Measurements from ENCODE around the gene CD247.

CD247 gene

DNA sequence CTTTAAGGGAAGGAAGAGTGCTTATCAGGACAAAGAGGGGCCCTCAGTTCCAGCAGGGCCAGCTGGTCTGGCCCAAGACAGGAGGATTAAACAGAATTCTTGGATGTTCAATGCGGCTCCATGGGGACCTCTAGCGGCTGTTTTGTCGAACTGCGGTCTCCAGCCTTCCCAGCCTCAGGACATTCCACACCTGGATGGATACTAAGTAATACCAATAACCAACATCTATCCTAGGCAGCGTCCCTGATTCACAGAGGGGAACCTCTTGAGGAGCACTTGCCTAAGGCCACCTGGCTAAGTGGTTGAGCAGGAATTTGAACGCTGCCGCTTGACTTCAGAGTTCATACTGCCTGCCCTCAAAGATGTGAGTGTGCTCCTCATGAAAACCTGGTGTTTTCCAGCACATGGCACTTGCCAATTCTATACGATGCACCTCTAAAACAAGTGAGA is 15.5 kb upstream of the CD247 start:
- Histone ChIP-seq H4K91ac (ENCODE audit: low read length) (no peak overlapping the region), H2BK15ac (ENCODE audit: low read depth, poor library complexity, severe bottlenecking) (no peak overlapping the region), H2BK12ac (ENCODE audit: low read length in 2 of 2) (no peak overlapping the region), H3K4me2 (ENCODE audit: low read length, poor library complexity, severe bottlenecking) (no peak overlapping the region), H4K8ac (ENCODE audit: low read length) (no peak overlapping the region), H3K79me1 (replicated peaks; ENCODE audit: low read length, poor library complexity, severe bottlenecking) (no peaks in the 10 kb centered on the region), H2AFZ (ENCODE audit: low read depth, low read length) (no peak overlapping the region), H3K4me1 (ENCODE audit: control insufficient read depth, insufficient read depth, low read depth, low read length) (no peaks in the 10 kb centered on the region), H2AK5ac (ENCODE audit: low read length, severe bottlenecking) (no peak overlapping the region), H3K9me3 (ENCODE audit: control insufficient read depth, low read length) (no peaks in the 10 kb centered on the region), H3K18ac (ENCODE audit: low read depth in 1 of 2, low read length in 2 of 2) (no peak overlapping the region), H2BK120ac (ENCODE audit: low read depth, low read length) (no peak overlapping the region), H3K36me3 (ENCODE audit: control insufficient read depth in 1 of 2, insufficient read depth in 2 of 2, low read depth in 1 of 2, low read length in 2 of 2) (no peaks in the 10 kb centered on the region), H3K4ac (ENCODE audit: low read depth in 1 of 2, low read length in 2 of 2) (no peak overlapping the region), H3K27ac (ENCODE audit: low read length, poor library complexity, severe bottlenecking) (no peak overlapping the region), H3K23ac (ENCODE audit: low read length in 2 of 2) (no peak overlapping the region), H3K14ac (ENCODE audit: low read length in 2 of 2) (no peak overlapping the region), H3K27me3 (ENCODE audit: control insufficient read depth in 1 of 2, insufficient read depth in 1 of 2, low read length in 2 of 2) (peaks cover 3 to 22% of the 10 kb centered on the region in 2 experiments), H3K4me3 (ENCODE audit: insufficient read depth in 1 of 2, low read depth in 1 of 2, low read length in 2 of 2) (no peak overlapping the region), H3K9ac (ENCODE audit: low read length) (no peak overlapping the region), H2BK5ac (ENCODE audit: low read depth, low read length, poor library complexity, severe bottlenecking) (no peak overlapping the region)
- WGBS, result 14% methylated on average over 8 of the region's 8 CpGs
- peak; percentile 66 for DNase-seq

DNA sequence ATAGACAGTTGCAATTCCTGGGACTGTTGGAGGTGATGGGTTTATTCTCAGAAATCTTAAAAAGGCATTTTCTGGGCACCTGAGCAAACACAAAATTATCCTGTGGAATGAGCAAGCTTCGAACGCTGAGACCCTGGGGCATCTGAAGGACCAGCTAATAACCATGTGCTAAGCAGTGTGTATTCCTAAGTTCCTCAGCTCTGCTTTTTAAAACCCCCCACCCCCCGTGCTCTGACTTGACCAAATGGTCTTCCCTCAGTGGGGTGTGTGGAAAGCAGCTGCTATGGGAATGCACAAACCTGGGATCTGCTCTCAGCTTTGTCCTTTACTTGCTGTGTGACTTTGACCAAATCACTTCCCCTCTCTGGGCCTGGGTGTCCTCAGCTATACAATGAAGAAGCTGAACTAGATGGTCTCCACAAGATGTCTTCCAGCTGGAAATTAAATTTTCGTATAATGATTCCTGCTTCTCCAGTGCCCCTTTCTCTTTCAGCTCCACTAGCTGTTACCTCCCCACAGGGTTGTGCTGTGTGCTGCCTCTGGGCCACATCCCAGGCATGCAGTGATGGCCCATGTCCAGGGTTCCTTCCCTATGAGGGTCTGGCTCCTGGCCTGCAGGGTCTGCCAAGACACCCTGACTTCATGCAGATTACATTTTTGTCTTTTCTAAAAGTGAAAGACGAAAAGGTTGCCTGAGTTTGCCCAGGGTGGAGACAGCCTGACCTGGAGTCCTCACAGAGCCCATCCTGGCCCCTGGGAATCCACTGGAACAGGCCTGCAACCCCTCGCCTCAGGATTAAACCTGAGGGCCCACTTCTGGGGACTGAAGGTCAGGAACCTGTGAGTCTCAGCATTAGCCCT is 14.9 kb upstream of the CD247 start:
- H3K9me3 ChIP-seq (ENCODE audit: control insufficient read depth, low read length), result no peaks in the 10 kb centered on the region
- H3K4me3 ChIP-seq (ENCODE audit: insufficient read depth in 1 of 2, low read depth in 1 of 2, low read length in 2 of 2), result no peak overlapping the region
- H3K23ac ChIP-seq (ENCODE audit: low read length in 2 of 2), result no peak overlapping the region
- H2BK12ac ChIP-seq (ENCODE audit: low read length in 2 of 2), result no peak overlapping the region
- WGBS, result 80% methylated on average over 6 of the region's 6 CpGs
- no peak overlapping the region for H2BK5ac ChIP-seq (ENCODE audit: low read depth, low read length, poor library complexity, severe bottlenecking)
- peaks cover 3 to 22% of the 10 kb centered on the region in 2 experiments for H3K27me3 ChIP-seq (ENCODE audit: control insufficient read depth in 1 of 2, insufficient read depth in 1 of 2, low read length in 2 of 2)
- H2BK120ac ChIP-seq (ENCODE audit: low read depth, low read length), result no peak overlapping the region
- H3K14ac ChIP-seq (ENCODE audit: low read length in 2 of 2), result no peak overlapping the region
- no peak overlapping the region for H3K4me2 ChIP-seq (ENCODE audit: low read length, poor library complexity, severe bottlenecking)
- no peak overlapping the region for H2AK5ac ChIP-seq (ENCODE audit: low read length, severe bottlenecking)
- H3K27ac ChIP-seq (ENCODE audit: low read length, poor library complexity, severe bottlenecking), result no peak overlapping the region
- no peaks in the 10 kb centered on the region for H3K4me1 ChIP-seq (ENCODE audit: control insufficient read depth, insufficient read depth, low read depth, low read length)
- no peak overlapping the region for H2BK15ac ChIP-seq (ENCODE audit: low read depth, poor library complexity, severe bottlenecking)
- no peak overlapping the region for H4K8ac ChIP-seq (ENCODE audit: low read length)
- H3K36me3 ChIP-seq (ENCODE audit: control insufficient read depth in 1 of 2, insufficient read depth in 2 of 2, low read depth in 1 of 2, low read length in 2 of 2), result no peaks in the 10 kb centered on the region
- DNase-seq, result no peak
- H4K91ac ChIP-seq (ENCODE audit: low read length), result no peak overlapping the region
- H3K9ac ChIP-seq (ENCODE audit: low read length), result no peak overlapping the region
- H3K18ac ChIP-seq (ENCODE audit: low read depth in 1 of 2, low read length in 2 of 2), result no peak overlapping the region
- H3K4ac ChIP-seq (ENCODE audit: low read depth in 1 of 2, low read length in 2 of 2), result no peak overlapping the region
- no peak overlapping the region for H2AFZ ChIP-seq (ENCODE audit: low read depth, low read length)
- H3K79me1 ChIP-seq (replicated peaks; ENCODE audit: low read length, poor library complexity, severe bottlenecking), result no peaks in the 10 kb centered on the region

DNA sequence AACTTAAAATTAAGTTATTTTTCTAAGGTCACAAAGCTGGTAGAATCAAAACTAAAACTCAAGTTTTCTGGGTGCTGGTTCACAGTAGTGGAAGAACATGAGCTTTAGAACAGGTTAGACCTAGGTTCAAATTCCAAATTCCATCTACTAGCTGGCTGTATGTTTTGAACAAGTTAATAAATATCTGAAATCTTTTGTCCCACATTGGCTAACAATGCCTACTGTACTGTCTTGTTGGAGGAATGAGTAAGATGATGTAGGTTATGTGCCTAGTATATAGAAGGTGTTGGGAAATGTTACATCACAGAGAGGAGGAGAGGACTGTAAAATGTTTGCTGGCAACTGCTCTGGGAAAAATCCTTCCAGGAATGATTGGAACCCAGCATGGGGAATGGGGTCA is 14.0 kb upstream of the CD247 start:
- Histone ChIP-seq H3K27me3 (ENCODE audit: control insufficient read depth in 1 of 2, insufficient read depth in 1 of 2, low read length in 2 of 2) (peaks cover 4 to 22% of the 10 kb centered on the region in 2 experiments), H2BK120ac (ENCODE audit: low read depth, low read length) (no peak overlapping the region), H3K9ac (ENCODE audit: low read length) (no peak overlapping the region), H2AK5ac (ENCODE audit: low read length, severe bottlenecking) (no peak overlapping the region), H3K4ac (ENCODE audit: low read depth in 1 of 2, low read length in 2 of 2) (no peak overlapping the region), H3K36me3 (ENCODE audit: control insufficient read depth in 1 of 2, insufficient read depth in 2 of 2, low read depth in 1 of 2, low read length in 2 of 2) (no peaks in the 10 kb centered on the region), H3K14ac (ENCODE audit: low read length in 2 of 2) (no peak overlapping the region), H3K4me2 (ENCODE audit: low read length, poor library complexity, severe bottlenecking) (no peak overlapping the region), H3K4me3 (ENCODE audit: insufficient read depth in 1 of 2, low read depth in 1 of 2, low read length in 2 of 2) (no peak overlapping the region), H2AFZ (ENCODE audit: low read depth, low read length) (no peak overlapping the region), H2BK12ac (ENCODE audit: low read length in 2 of 2) (no peak overlapping the region), H3K27ac (ENCODE audit: low read length, poor library complexity, severe bottlenecking) (no peak overlapping the region), H3K4me1 (ENCODE audit: control insufficient read depth, insufficient read depth, low read depth, low read length) (no peaks in the 10 kb centered on the region), H4K91ac (ENCODE audit: low read length) (no peak overlapping the region), H3K9me3 (ENCODE audit: control insufficient read depth, low read length) (no peaks in the 10 kb centered on the region), H4K8ac (ENCODE audit: low read length) (no peak overlapping the region), H3K79me1 (replicated peaks; ENCODE audit: low read length, poor library complexity, severe bottlenecking) (no peaks in the 10 kb centered on the region), H2BK5ac (ENCODE audit: low read depth, low read length, poor library complexity, severe bottlenecking) (no peak overlapping the region), H3K18ac (ENCODE audit: low read depth in 1 of 2, low read length in 2 of 2) (no peak overlapping the region), H2BK15ac (ENCODE audit: low read depth, poor library complexity, severe bottlenecking) (no peak overlapping the region), H3K23ac (ENCODE audit: low read length in 2 of 2) (no peak overlapping the region)
- no peak for DNase-seq

DNA sequence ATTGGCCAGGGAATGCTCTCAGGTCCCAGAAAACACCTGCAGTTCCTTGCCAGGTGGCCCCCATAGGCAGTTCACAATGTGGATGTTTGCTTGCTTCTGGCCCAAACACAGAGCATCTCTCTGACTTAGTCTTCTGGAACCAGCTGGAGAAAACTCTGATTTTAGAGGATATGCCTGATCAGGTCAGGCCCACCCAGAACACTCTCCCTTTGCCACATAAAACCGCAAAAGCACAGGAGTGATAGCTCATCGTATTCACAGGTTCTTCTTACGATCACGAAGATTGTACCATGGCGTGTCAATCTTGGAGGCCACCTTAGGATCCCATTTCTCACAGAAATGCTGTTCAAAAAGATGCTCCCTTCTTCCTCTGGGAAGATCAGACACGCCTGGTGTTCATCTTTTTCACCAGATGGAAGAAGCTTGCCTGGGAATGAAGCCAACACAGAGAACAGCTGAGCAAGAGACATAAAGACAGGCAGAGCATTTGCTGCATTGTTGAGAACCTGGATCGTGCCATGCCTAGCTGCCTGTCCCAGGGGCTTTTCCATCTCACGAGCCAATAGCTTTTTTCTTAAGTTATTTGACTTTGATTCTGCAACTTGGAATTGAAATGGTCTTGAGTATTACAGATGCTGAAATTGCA is 11.6 kb upstream of the CD247 start:
- H3K4ac ChIP-seq (ENCODE audit: low read depth in 1 of 2, low read length in 2 of 2), result no peak overlapping the region
- H2AK5ac ChIP-seq (ENCODE audit: low read length, severe bottlenecking), result no peak overlapping the region
- H2BK120ac ChIP-seq (ENCODE audit: low read depth, low read length), result no peak overlapping the region
- H3K4me3 ChIP-seq (ENCODE audit: insufficient read depth in 1 of 2, low read depth in 1 of 2, low read length in 2 of 2), result no peak overlapping the region
- H2BK12ac ChIP-seq (ENCODE audit: low read length in 2 of 2), result no peak overlapping the region
- no peak overlapping the region for H4K91ac ChIP-seq (ENCODE audit: low read length)
- no peak overlapping the region for H3K27ac ChIP-seq (ENCODE audit: low read length, poor library complexity, severe bottlenecking)
- H3K27me3 ChIP-seq (ENCODE audit: control insufficient read depth in 1 of 2, insufficient read depth in 1 of 2, low read length in 2 of 2), result peaks cover 18 to 41% of the 10 kb centered on the region in 2 experiments
- H3K18ac ChIP-seq (ENCODE audit: low read depth in 1 of 2, low read length in 2 of 2), result no peak overlapping the region
- H3K79me1 ChIP-seq (replicated peaks; ENCODE audit: low read length, poor library complexity, severe bottlenecking), result no peaks in the 10 kb centered on the region
- H3K36me3 ChIP-seq (ENCODE audit: control insufficient read depth in 1 of 2, insufficient read depth in 2 of 2, low read depth in 1 of 2, low read length in 2 of 2), result no peaks in the 10 kb centered on the region
- no peaks in the 10 kb centered on the region for H3K9me3 ChIP-seq (ENCODE audit: control insufficient read depth, low read length)
- H2BK15ac ChIP-seq (ENCODE audit: low read depth, poor library complexity, severe bottlenecking), result no peak overlapping the region
- H3K4me1 ChIP-seq (ENCODE audit: control insufficient read depth, insufficient read depth, low read depth, low read length), result no peaks in the 10 kb centered on the region
- no peak overlapping the region for H3K9ac ChIP-seq (ENCODE audit: low read length)
- H2BK5ac ChIP-seq (ENCODE audit: low read depth, low read length, poor library complexity, severe bottlenecking), result no peak overlapping the region
- DNase-seq, result no peak
- WGBS, result 93% methylated on average over 8 of the region's 8 CpGs
- no peak overlapping the region for H3K23ac ChIP-seq (ENCODE audit: low read length in 2 of 2)
- no peak overlapping the region for H3K14ac ChIP-seq (ENCODE audit: low read length in 2 of 2)
- H3K4me2 ChIP-seq (ENCODE audit: low read length, poor library complexity, severe bottlenecking), result no peak overlapping the region
- no peak overlapping the region for H4K8ac ChIP-seq (ENCODE audit: low read length)
- no peak overlapping the region for H2AFZ ChIP-seq (ENCODE audit: low read depth, low read length)
